Posterior cingulate gyrus (tissue), 11 donors: ENCODE data around the gene NR2F1-AS1.
"Not testable (repeated sequence)": the region's sequence is repeated elsewhere in the genome, so short reads cannot be mapped to it uniquely, and the experiment has no call there.

Source experiments
- DNase-seq, 10 donors: peaks; one replicate each; pipeline versions ENCODE4 v3.0.0 to v3.0.0-alpha.2; 2020 to 2021; ENCODE audit warnings: mixed read lengths in 3 of 10
- intact Hi-C: fragments of 100-400 bp; cut with DNase I; formaldehyde crosslinking; loops from one replicate; pipeline ENCODE4 v1.15.1; 2023

NR2F1-AS1 gene

GRCh38 chr5:93462916-93463315 is 118.1 kb downstream of the NR2F1-AS1 start:
- peak in 1 of 10 donors; percentile 67 for DNase-seq
- intact Hi-C loops = no loop called here

GRCh38 chr5:93461756-93462155 is 119.3 kb downstream of the NR2F1-AS1 start:
- no peak for DNase-seq
- intact Hi-C loops = no loop called here

- intact Hi-C loops = no loop called here
- no peak for DNase-seq
Observed at GRCh38 chr5:93460286-93460685, 120.7 kb downstream of the NR2F1-AS1 start.

GRCh38 chr5:93456796-93457195 is 124.2 kb downstream of the NR2F1-AS1 start:
- DNase-seq, intact Hi-C loops: not testable (repeated sequence)

- DNase-seq = no peak
- intact Hi-C loops = no loop called here
Observed at GRCh38 chr5:93454896-93455295, 126.1 kb downstream of the NR2F1-AS1 start.

- DNase-seq = no peak
- intact Hi-C loops = no loop called here
Observed at GRCh38 chr5:93452255-93452654, 128.8 kb downstream of the NR2F1-AS1 start.

- DNase-seq = no peak
- intact Hi-C loops = no loop called here
Observed at GRCh38 chr5:93438124-93438523, 142.9 kb downstream of the NR2F1-AS1 start.

- DNase-seq = no peak
- intact Hi-C loops = no loop called here
Observed at GRCh38 chr5:93436083-93436482, 144.9 kb downstream of the NR2F1-AS1 start.

- DNase-seq = no peak
- intact Hi-C loops = no loop called here
Observed at GRCh38 chr5:93433422-93433821, 147.6 kb downstream of the NR2F1-AS1 start.

- intact Hi-C loops = no loop called here
- no peak for DNase-seq
Observed at GRCh38 chr5:93431250-93431649, 149.8 kb downstream of the NR2F1-AS1 start.

- no peak for DNase-seq
- intact Hi-C loops = no loop called here
Observed at GRCh38 chr5:93430673-93431199, 150.3 kb downstream of the NR2F1-AS1 start.

- intact Hi-C loops = no loop called here
- DNase-seq = no peak
Observed at GRCh38 chr5:93430118-93430517, 150.9 kb downstream of the NR2F1-AS1 start.

- intact Hi-C loops = loop anchor here (10.0 kb wide), 1 partner anchor 86 kb away; no protein-coding TSS in a partner anchor
- DNase-seq = no peak
Observed at GRCh38 chr5:93428868-93429267, 152.2 kb downstream of the NR2F1-AS1 start.

GRCh38 chr5:93427316-93427715 is 153.7 kb downstream of the NR2F1-AS1 start:
- intact Hi-C loops = loop anchor here (10.0 kb wide), 1 partner anchor 87 kb away; no protein-coding TSS in a partner anchor
- DNase-seq = no peak

GRCh38 chr5:93425096-93425495 is 155.9 kb downstream of the NR2F1-AS1 start:
- intact Hi-C loops = loop anchor here (10.0 kb wide), 1 partner anchor 90 kb away; no protein-coding TSS in a partner anchor
- peak in 2 of 10 donors; percentile 48 to 56 for DNase-seq

GRCh38 chr5:93423300-93423699 is 157.7 kb downstream of the NR2F1-AS1 start:
- peak in 1 of 10 donors; percentile 60 for DNase-seq
- intact Hi-C loops = loop anchor here (10.0 kb wide), 1 partner anchor 92 kb away; no protein-coding TSS in a partner anchor

GRCh38 chr5:93422652-93423280 is 158.3 kb downstream of the NR2F1-AS1 start:
- intact Hi-C loops = loop anchor here (10.0 kb wide), 1 partner anchor 92 kb away; no protein-coding TSS in a partner anchor
- peak in 1 of 10 donors; percentile 63 for DNase-seq

GRCh38 chr5:93421987-93422401 is 159.0 kb downstream of the NR2F1-AS1 start:
- intact Hi-C loops = loop anchor here (10.0 kb wide), 1 partner anchor 93 kb away; no protein-coding TSS in a partner anchor

GRCh38 chr5:93421468-93421867 is 159.6 kb downstream of the NR2F1-AS1 start:
- intact Hi-C loops = loop anchor here (10.0 kb wide), 1 partner anchor 93 kb away; no protein-coding TSS in a partner anchor
- DNase-seq = peak in 6 of 10 donors; percentile 21 to 87 (median 48)

More at GRCh38 chr5:93421987-93422401, 159.0 kb downstream of the NR2F1-AS1 start:
- peak in 5 of 10 donors; percentile 15 to 87 (median 69) for DNase-seq

- DNase-seq = no peak
- intact Hi-C loops = no loop called here
Observed at GRCh38 chr5:93417490-93417889, 163.5 kb downstream of the NR2F1-AS1 start.

GRCh38 chr5:93415819-93416218 is 165.2 kb downstream of the NR2F1-AS1 start:
- DNase-seq = no peak
- intact Hi-C loops = no loop called here

- intact Hi-C loops = no loop called here
Observed at GRCh38 chr5:93411716-93412115, 169.3 kb downstream of the NR2F1-AS1 start.

More at GRCh38 chr5:93411716-93412115, 169.3 kb downstream of the NR2F1-AS1 start:
- DNase-seq = no peak
